Lung (tissue), 12 donors: ENCODE measurements around the gene TMEM213. TPM values are rescaled to one million over a fixed set of nuclear protein-coding genes. Genes with fewer than 3 reads are reported as not detected.

Source experiments
- ATAC-seq: fragments of 200-7000 bp; cut with Tn5 transposase; one replicate; pipeline ENCODE4 v1.9.1; 2020; ENCODE audit warnings: moderate number of reproducible peaks; ENCODE audit not compliant: insufficient read depth, low FRiP score
- DNase-seq, 3 donors: peaks; one replicate each; pipeline ENCODE4 v3.0.0-alpha.2; 2013 to 2017
- H3K27ac ChIP-seq, 2 donors: one replicate each; pipeline ENCODE4 v1.5.1; 2013; ENCODE audit warnings: mild to moderate bottlenecking in 2 of 2, moderate library complexity in 2 of 2, control low read depth in 1 of 2, inconsistent platforms in 1 of 2, low read depth in 1 of 2, low read length in 1 of 2
- H3K27me3 ChIP-seq, 3 donors: one replicate each; pipeline ENCODE4 v1.5.1; 2013; ENCODE audit warnings: low read length in 2 of 3; ENCODE audit not compliant: control insufficient read depth in 3 of 3, insufficient read depth in 3 of 3
- H3K36me3 ChIP-seq, 4 donors: one replicate each; pipeline ENCODE4 v1.5.1; 2013; ENCODE audit warnings: low read length in 4 of 4, mild to moderate bottlenecking in 1 of 4, moderate library complexity in 1 of 4; ENCODE audit not compliant: control insufficient read depth in 4 of 4, insufficient read depth in 4 of 4
- H3K4me1 ChIP-seq, 5 donors: one replicate each; pipeline ENCODE4 v1.5.1; 2013; ENCODE audit warnings: low read length in 5 of 5, mild to moderate bottlenecking in 2 of 5, moderate library complexity in 1 of 5; ENCODE audit not compliant: control insufficient read depth in 5 of 5, insufficient read depth in 5 of 5
- H3K4me3 ChIP-seq: one replicate; pipeline ENCODE4 v1.5.1; 2013; ENCODE audit warnings: mild to moderate bottlenecking, control low read depth, moderate library complexity
- H3K9ac ChIP-seq, 2 donors: one replicate each; pipeline ENCODE4 v1.5.1; 2013; ENCODE audit warnings: low read length in 2 of 2, control low read depth in 1 of 2; ENCODE audit not compliant: insufficient read depth in 1 of 2
- H3K9me3 ChIP-seq, 4 donors: one replicate each; pipeline ENCODE4 v1.5.1; 2013; ENCODE audit warnings: low read length in 3 of 4, mild to moderate bottlenecking in 1 of 4, moderate library complexity in 1 of 4; ENCODE audit not compliant: control insufficient read depth in 4 of 4, insufficient read depth in 3 of 4
- WGBS, 2 donors: extraction: QIAGEN DNeasy Blood & Tissue Kit; methylation state at CpG; one replicate each; pipeline ENCODE4 v1.1.7; 2013; 5-methylcytosine and 5-hydroxymethylcytosine counted together
- polyA plus RNA-seq, 2 donors: library from polyadenylated mRNA; stranded (reverse); fragments of 200-250 nt; gene quantifications; one replicate each; pipeline ENCODE4 v1.2.1, GENCODE V29; 2013
- total RNA-seq, 2 donors: library from RNA; depleted of rRNA in 1 of 2; stranded (reverse); fragments of >200 nt in 1 of 2; gene quantifications; one replicate each; pipeline ENCODE4 v1.2.1, GENCODE V29; 2014 to 2021
- TF ChIP-seq, protein P1 (sequence below): IDR thresholded peaks from 2 replicates; pipeline ENCODE4 v1.5.1; 2012; ENCODE audit warnings: mild to moderate bottlenecking; ENCODE audit errors: control extremely low read depth, extremely low read depth
- donor health status: control.
- donor health status: control.
- donor health status: Bipolar disorder and iron deficiency.
- donor health status: healthy.
- donor health status: DM: yes; HTN: yes; CAD: no.

The TMEM213 gene
- total and polyA plus RNA-seq, 4 donors = 0.29 to 2.0 (median 0.83) TPM; not detected in 1

DNA sequence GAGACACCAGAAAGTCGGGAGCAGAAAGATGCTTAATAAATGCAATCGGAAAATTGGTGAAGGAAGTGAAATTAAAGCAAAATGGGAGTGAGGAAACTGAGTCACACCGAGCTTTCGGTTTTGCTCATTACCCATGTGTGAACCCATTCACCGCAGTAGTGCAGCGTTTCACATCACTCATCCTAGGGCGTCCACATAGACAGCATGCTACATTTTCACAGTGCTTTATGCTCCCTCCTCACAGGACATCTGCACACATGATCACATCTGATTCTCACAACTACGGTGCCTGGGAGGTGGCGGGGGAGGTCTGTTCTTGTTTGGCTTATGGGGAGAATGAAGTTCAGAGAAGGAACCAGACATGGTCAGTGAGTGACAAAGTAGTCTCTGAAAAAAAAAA is 36.8 kb downstream of the TMEM213 start:
- TF ChIP-seq, protein P1, sequence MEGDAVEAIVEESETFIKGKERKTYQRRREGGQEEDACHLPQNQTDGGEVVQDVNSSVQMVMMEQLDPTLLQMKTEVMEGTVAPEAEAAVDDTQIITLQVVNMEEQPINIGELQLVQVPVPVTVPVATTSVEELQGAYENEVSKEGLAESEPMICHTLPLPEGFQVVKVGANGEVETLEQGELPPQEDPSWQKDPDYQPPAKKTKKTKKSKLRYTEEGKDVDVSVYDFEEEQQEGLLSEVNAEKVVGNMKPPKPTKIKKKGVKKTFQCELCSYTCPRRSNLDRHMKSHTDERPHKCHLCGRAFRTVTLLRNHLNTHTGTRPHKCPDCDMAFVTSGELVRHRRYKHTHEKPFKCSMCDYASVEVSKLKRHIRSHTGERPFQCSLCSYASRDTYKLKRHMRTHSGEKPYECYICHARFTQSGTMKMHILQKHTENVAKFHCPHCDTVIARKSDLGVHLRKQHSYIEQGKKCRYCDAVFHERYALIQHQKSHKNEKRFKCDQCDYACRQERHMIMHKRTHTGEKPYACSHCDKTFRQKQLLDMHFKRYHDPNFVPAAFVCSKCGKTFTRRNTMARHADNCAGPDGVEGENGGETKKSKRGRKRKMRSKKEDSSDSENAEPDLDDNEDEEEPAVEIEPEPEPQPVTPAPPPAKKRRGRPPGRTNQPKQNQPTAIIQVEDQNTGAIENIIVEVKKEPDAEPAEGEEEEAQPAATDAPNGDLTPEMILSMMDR = no peak
- DNase-seq (no peak), ATAC-seq (no peak)
- H3K36me3 ChIP-seq = peaks cover 0 to 4% (median 0%) of the 10 kb centered on the region in 4 donors
- WGBS, 2 donors = 95% methylated on average over 9 of the region's 9 CpGs
- no peak overlapping the region for H3K9ac ChIP-seq
- H3K27me3 ChIP-seq = no peaks in the 10 kb centered on the region
- H3K27ac ChIP-seq = no peak overlapping the region
- peaks cover 0 to 25% (median 8%) of the 10 kb centered on the region in 5 donors for H3K4me1 ChIP-seq
- H3K9me3 ChIP-seq = no peaks in the 10 kb centered on the region
- H3K4me3 ChIP-seq = no peak overlapping the region

DNA sequence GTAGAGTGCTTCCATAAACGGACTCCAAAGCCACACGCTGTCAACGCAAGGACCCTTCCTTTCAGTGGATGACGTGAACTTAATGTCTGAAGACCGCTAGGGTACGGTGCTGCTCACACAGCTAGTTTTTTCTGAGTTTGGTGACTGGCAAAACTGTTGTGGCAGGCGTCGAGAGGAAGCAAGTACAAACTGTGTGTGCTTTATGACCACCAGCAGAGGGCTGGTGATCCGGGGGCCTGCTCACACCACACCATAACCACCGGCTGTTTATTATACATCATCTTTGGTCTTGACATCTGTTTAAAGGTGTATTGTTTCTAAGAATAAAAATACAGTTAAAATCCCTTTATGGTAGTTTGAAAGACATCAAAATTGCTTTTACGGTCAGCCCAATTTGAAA is 37.3 kb downstream of the TMEM213 start:
- TF ChIP-seq, protein P1 = no peak
- WGBS, 2 donors = 92 to 94% methylated on average over 11 of the region's 11 CpGs
- no peak overlapping the region for H3K27ac ChIP-seq

DNA sequence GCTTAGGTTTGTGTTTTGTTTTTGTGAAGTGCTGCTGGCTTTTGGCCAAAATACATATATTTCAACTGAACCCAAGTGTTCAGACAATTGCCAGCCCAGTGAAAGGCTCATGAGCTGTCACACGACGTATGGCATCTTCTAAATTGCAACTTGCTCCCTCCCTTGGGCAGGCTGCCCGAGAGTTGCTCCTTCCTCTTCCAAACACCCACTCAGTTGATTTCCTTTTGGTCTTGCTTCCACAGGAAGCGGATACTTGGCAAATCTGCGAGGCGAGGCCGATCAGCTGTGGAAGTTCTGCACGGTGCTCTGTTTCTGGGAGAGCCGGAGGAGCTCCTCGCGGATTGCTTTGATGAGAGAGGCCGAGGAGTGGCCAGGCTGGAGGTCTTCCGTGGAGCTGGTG is 39.8 kb downstream of the TMEM213 start:
- WGBS, 2 donors = 40 to 69% methylated on average over 13 of the region's 13 CpGs
- H3K27me3 ChIP-seq = no peaks in the 10 kb centered on the region
- no peaks in the 10 kb centered on the region for H3K9me3 ChIP-seq
- H3K36me3 ChIP-seq = peaks cover 0 to 4% (median 0%) of the 10 kb centered on the region in 4 donors
- H3K4me3 ChIP-seq = no peak overlapping the region
- DNase-seq = peak; percentile 90 to 96 (median 95)
- TF ChIP-seq, protein P1 = no peak
- H3K9ac ChIP-seq = no peak overlapping the region
- H3K4me1 ChIP-seq = peaks cover 0 to 25% (median 8%) of the 10 kb centered on the region in 5 donors
- H3K27ac ChIP-seq = peak overlapping the region in 1 of 2 donors; percentile 9
- ATAC-seq = peak; percentile 21

More for the DNA sequence above, 37.3 kb downstream of the TMEM213 start:
- ATAC-seq (no peak), DNase-seq (no peak)
- Histone ChIP-seq H3K4me3 (no peak overlapping the region), H3K9ac (no peak overlapping the region), H3K4me1 (peaks cover 0 to 25% (median 8%) of the 10 kb centered on the region in 5 donors), H3K36me3 (peaks cover 0 to 4% (median 0%) of the 10 kb centered on the region in 4 donors), H3K9me3 (no peaks in the 10 kb centered on the region), H3K27me3 (no peaks in the 10 kb centered on the region)

DNA sequence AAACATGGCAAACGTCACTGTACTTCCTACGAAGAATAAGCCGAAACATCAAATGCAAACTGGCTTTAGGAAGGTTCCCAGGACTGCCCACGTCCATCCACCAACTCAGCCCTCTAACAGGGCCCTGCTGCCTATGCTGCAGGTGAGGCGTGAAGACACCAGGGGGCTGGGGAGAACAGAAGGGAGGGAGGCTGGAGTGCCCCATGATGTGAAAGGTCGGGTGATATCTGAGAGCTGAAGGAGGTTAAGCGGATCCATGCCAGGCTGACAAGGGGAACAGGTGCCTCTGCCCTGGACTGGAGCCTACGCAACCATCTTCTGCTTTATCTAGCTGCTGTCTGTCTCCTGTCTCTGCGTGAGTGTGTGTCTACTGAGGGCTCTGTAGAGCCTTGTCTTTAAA is 40.4 kb downstream of the TMEM213 start:
- Histone ChIP-seq H3K4me3 (no peak overlapping the region), H3K36me3 (peaks cover 0 to 4% (median 0%) of the 10 kb centered on the region in 4 donors), H3K27me3 (no peaks in the 10 kb centered on the region), H3K9me3 (no peaks in the 10 kb centered on the region), H3K9ac (no peak overlapping the region), H3K4me1 (peaks cover 0 to 25% (median 8%) of the 10 kb centered on the region in 5 donors), H3K27ac (peak overlapping the region in 1 of 2 donors; percentile 9)
- ATAC-seq (no peak), DNase-seq (no peak)
- WGBS, 2 donors = 78 to 87% methylated on average over 9 of the region's 9 CpGs
- TF ChIP-seq, protein P1 = no peak
